Spleen (tissue), 11 donors: ENCODE data around the gene TNK2. TPM values are rescaled to one million over a fixed set of nuclear protein-coding genes. Genes with fewer than 3 reads are reported as not detected.

ENCODE experiments used
- DNase-seq: peaks from one replicate; pipeline ENCODE4 v3.0.0-alpha.2; 2020
- H3K27ac ChIP-seq, 8 donors: fragments of 200-600 bp; sonication (generic) in 7 of 8; 1 replicate in 4 of 8; 2 replicates in 4 of 8; pipeline versions ENCODE4 v1.5.0 to v1.8.0; 2016 to 2021; ENCODE audit warnings: inconsistent platforms in 4 of 8, mild to moderate bottlenecking in 4 of 8, moderate library complexity in 1 of 8
- H3K27me3 ChIP-seq, 7 donors: fragments of 200-600 bp; sonication (generic) in 6 of 7; replicated peaks in 1 of 7; 1 replicate in 4 of 7; 2 replicates in 3 of 7; pipeline versions ENCODE4 v1.5.0 to v1.8.0; 2016 to 2021; ENCODE audit warnings: inconsistent platforms in 3 of 7, mild to moderate bottlenecking in 1 of 7
- H3K36me3 ChIP-seq, 6 donors: fragments of 200-600 bp; sonication (generic) in 5 of 6; 1 replicate in 4 of 6; 2 replicates in 2 of 6; pipeline versions ENCODE4 v1.5.0 to v1.8.0; 2016 to 2021; ENCODE audit warnings: inconsistent platforms in 2 of 6
- H3K4me1 ChIP-seq, 6 donors: fragments of 200-600 bp; sonication (generic) in 5 of 6; 1 replicate in 3 of 6; 2 replicates in 3 of 6; pipeline versions ENCODE4 v1.5.0 to v1.8.0; 2016 to 2021; ENCODE audit warnings: inconsistent platforms in 3 of 6
- H3K4me3 ChIP-seq, 8 donors: fragments of 200-600 bp; sonication (generic) in 7 of 8; 1 replicate in 4 of 8; 2 replicates in 4 of 8; pipeline versions ENCODE4 v1.5.0 to v1.8.0; 2016 to 2021; ENCODE audit warnings: inconsistent platforms in 4 of 8, mild to moderate bottlenecking in 4 of 8, moderate library complexity in 2 of 8
- H3K9me3 ChIP-seq, 8 donors: fragments of 200-600 bp; sonication (generic) in 7 of 8; 1 replicate in 4 of 8; 2 replicates in 4 of 8; pipeline versions ENCODE4 v1.5.0 to v1.8.0; 2016 to 2021; ENCODE audit warnings: inconsistent platforms in 4 of 8
- CTCF ChIP-seq, 11 experiments: fragments of 200-600 bp in 7 of 11; fragments of 450-650 bp in 4 of 11; sonication (generic) in 4 of 11; IDR thresholded peaks in 8 of 11; conservative IDR thresholded peaks in 3 of 11; 1 replicate in 7 of 11; 2 replicates in 4 of 11; pipeline versions ENCODE4 v1.4.0 to v1.8.0; 2016 to 2021; ENCODE audit warnings: antibody characterized with exemption in 11 of 11, inconsistent platforms in 4 of 11, mild to moderate bottlenecking in 1 of 11
- POLR2A ChIP-seq, 3 donors: fragments of 450-650 bp; IDR thresholded peaks; one replicate each; pipeline ENCODE4 v1.5.1; 2017; ENCODE audit warnings: antibody characterized with exemption in 3 of 3, mild to moderate bottlenecking in 1 of 3
- POLR2AphosphoS5 ChIP-seq, 3 donors: sonication (generic); formaldehyde crosslinking; IDR thresholded peaks; one replicate each; pipeline ENCODE4 v1.5.1; 2017; ENCODE audit warnings: antibody characterized with exemption in 3 of 3
- WGBS, 5 donors: extraction: QIAGEN DNeasy Blood & Tissue Kit in 3 of 5; methylation state at CpG; one replicate each; pipeline versions ENCODE4 v1.1.5 to v1.1.7; 2013 to 2018; 5-methylcytosine and 5-hydroxymethylcytosine counted together
- intact Hi-C: fragments of 100-400 bp; cut with DNase I; formaldehyde crosslinking; loops from one replicate; pipeline ENCODE4 v1.15.0; 2023; ENCODE audit warnings: low total_unique reads
- microRNA-seq, 3 donors: library from miRNA; unstranded; fragments of <30 nt; microRNA quantifications; one replicate each; pipeline versions ENCODE4 to v1.1.0, GENCODE V29; 2019 to 2020
- polyA plus RNA-seq, 3 donors: library from polyadenylated mRNA; stranded (reverse); fragments of 200-250 nt; gene quantifications; one replicate each; pipeline ENCODE4 v1.2.1, GENCODE V29; 2013
- small RNA-seq, 4 donors: library from RNA; depleted of rRNA; stranded (forward); fragments of <200 nt; gene quantifications; one replicate each; pipeline ENCODE3, GENCODE V24; 2016
- total RNA-seq, 7 donors: library from RNA; depleted of rRNA in 3 of 7; stranded (reverse); fragments of >200 nt in 3 of 7; fragmentation: NEBNext Ultra II Directional in 4 of 7; extraction: Animal tissue kit (Norgen Biotek cat#: 25700) in 4 of 7; gene quantifications; one replicate each; pipeline versions ENCODE4 v1.1.0 to v1.2.1, GENCODE V29; 2016 to 2021
- donor health status: healthy with polysubstance abuse.
- donor health status: DM: no; HTN: no; CAD: no; lungs with moderate emphysema.
- donor health status: DM: no; HTN: no; CAD: no.
- donor health status: Bipolar disorder and iron deficiency.
- donor health status: healthy.
- donor health status: DM: no; HTN: no; CAD: no.
- donor health status: DM: yes; HTN: yes; CAD: no.

Gene TNK2
- total and polyA plus RNA-seq, 10 donors: 30.6 to 104 (median 76.2) TPM

- TF ChIP-seq POLR2A (IDR thresholded peaks at IDR 0.05) (no peak), POLR2AphosphoS5 (IDR thresholded peaks at IDR 0.05) (no peak), CTCF (IDR thresholded peaks at IDR 0.05 in 8 of 11, conservative IDR thresholded peaks at IDR 0.05 in 3 of 11) (no peak)
- Histone ChIP-seq H3K27ac (no peak overlapping the region), H3K4me3 (no peak overlapping the region), H3K27me3 (peaks cover 0 to 51% (median 0%) of the 10 kb centered on the region in 7 donors), H3K36me3 (no peaks in the 10 kb centered on the region), H3K9me3 (no peaks in the 10 kb centered on the region), H3K4me1 (no peaks in the 10 kb centered on the region)
- intact Hi-C loops: no loop called here
- DNase-seq: peak; percentile 52
- WGBS, 5 donors: 77 to 83% (median 79%) methylated on average over 12 to 18 of the region's 18 CpGs
These were observed 93.1 kb downstream of the TNK2 start for GRCh38 chr3:195815169-195815771.

- intact Hi-C loops: no loop called here
- WGBS, 5 donors: 86 to 94% (median 89%) methylated on average over 24 of the region's 24 CpGs
- no peak overlapping the region for H3K4me3 ChIP-seq
- no peaks in the 10 kb centered on the region for H3K36me3 ChIP-seq
- no peak overlapping the region for H3K27ac ChIP-seq
- H3K9me3 ChIP-seq: no peaks in the 10 kb centered on the region
- no peak for TF ChIP-seq CTCF (IDR thresholded peaks at IDR 0.05 in 8 of 11, conservative IDR thresholded peaks at IDR 0.05 in 3 of 11)
- TF ChIP-seq POLR2AphosphoS5 (IDR thresholded peaks at IDR 0.05): no peak
- no peak for TF ChIP-seq POLR2A (IDR thresholded peaks at IDR 0.05)
- H3K27me3 ChIP-seq: peaks cover 0 to 61% (median 0%) of the 10 kb centered on the region in 7 donors
- H3K4me1 ChIP-seq: no peaks in the 10 kb centered on the region
- DNase-seq: peak; percentile 38
These were observed 94.3 kb downstream of the TNK2 start for GRCh38 chr3:195813916-195814640.

Small RNA genes within 50 kb of the gene (microRNA-seq; reads per million reads assigned to microRNA genes)
- gene MIR6829: 0 to 0.72 (median 0) reads per million in 3 donors

Small RNA genes within 50 kb of the gene (small RNA-seq; reads per million reads assigned to genes)
- gene MIR6829 (0 reads per million in 4 donors), gene RNU2-11P (0 reads per million in 4 donors)

Other genes starting within 250 kb of the TNK2 start
- 10 to 100 TPM in 1 of 7 donors, 1 to 10 TPM in 6; 1.8 to 13.6 (median 3.2) TPM for gene MUC20, start 187.6 kb downstream of the TNK2 start, total RNA-seq
- gene MUC20, start 187.6 kb downstream of the TNK2 start, polyA plus RNA-seq: 1 to 10 TPM in 2 of 3 donors, under 1 TPM in 1; 0.38 to 5.4 (median 3.3) TPM
- gene MUC4, start 96.6 kb downstream of the TNK2 start, total RNA-seq: not detected
- under 1 TPM in 2 of 3 donors, not detected in 1; 0.02 to 0.03 TPM for gene MUC4, start 96.6 kb downstream of the TNK2 start, polyA plus RNA-seq
- gene TFRC, start 173.5 kb upstream of the TNK2 start, total RNA-seq: 100 to 1,000 TPM in 1 of 7 donors, 10 to 100 TPM in 6; 44.2 to 104 (median 82.7) TPM
- 10 to 100 TPM; 13.2 to 18.7 (median 15.5) TPM for gene TFRC, start 173.5 kb upstream of the TNK2 start, polyA plus RNA-seq